Epidermal melanocyte (primary cell): ENCODE measurements around the gene COBL.
A peak's percentile ranks its signal among the peaks of the same experiment; 100 is the strongest.

Experiments
- DNase-seq: peaks from one replicate; pipeline ENCODE4 v3.0.0; 2011; ENCODE audit warnings: low spot score; ENCODE audit not compliant: insufficient read length

Gene COBL

DNA sequence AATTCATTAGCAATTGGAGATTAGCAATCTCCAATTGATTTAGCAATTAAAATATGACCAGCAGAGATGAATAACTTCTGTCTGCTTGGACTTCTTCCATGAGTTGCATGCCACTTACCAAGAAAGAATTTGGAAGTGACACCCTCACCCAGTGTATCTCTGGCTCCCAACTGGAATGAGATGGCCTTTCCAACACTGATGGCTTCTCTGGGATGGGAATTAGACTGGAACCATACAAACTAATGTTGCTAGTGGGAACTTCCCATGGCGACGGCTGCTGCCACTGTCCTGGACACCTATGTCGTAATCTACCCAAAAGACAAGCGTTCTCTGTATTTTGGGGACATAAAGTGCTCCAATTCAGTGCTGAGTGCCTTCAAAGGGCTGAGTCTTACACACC is 192.3 kb downstream of the COBL start:
- DNase-seq = no peak

DNA sequence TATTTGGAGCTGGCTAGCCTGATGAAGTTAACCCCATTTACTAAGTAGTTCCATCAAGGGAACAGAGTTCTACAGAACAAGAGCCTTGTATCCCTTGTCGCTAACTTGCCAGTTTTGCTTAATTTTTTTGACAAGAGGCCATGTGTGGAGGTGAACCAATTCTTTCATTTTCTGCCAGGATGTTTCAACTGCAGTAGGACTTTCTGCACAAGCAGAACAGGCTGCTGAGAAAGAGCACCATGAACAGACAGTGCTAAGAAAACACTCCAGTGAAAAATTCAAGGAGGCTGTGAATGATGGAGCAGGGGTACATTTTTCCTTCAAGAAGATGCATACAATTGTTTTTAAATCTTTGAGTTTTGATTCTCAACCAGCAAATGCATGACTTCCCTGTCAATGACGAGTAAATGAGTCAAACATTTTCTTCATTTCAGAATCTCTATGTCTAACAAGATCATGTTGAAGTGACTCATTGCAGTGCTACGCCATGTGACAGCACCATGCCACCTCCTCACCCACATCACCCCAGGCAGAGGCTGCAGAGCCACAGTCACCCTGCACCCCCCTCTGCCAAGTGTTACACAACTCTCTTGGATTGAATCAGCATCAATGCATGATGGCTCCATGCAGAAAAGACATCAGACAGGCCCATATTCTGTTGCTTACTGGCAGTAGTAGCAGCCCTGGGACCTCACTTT is 193.1 kb downstream of the COBL start:
- peak; percentile 64 for DNase-seq

DNA sequence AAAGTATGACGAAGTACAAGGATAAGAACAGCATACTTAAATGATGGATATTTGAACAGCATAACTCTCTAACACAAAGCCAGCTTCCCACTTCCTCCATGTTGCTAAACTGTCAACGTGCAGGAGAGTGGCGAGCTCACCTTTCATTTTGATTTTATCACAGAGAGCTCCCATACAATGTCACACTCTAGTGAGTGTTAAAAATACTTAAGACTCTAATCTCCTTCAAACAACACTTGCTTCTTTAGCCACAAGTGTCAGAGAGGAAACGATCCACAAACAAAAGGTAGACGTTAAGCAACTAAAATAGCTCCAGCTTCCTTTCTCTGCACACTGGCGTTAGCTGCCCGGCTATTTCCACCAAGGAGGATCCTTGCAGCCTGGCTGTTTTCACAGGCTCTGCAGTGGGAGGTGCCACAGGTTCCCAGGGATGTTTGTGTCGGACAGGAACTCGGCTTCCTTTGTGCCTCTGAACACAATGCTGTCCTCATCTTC is 194.6 kb downstream of the COBL start:
- DNase-seq = no peak

DNA sequence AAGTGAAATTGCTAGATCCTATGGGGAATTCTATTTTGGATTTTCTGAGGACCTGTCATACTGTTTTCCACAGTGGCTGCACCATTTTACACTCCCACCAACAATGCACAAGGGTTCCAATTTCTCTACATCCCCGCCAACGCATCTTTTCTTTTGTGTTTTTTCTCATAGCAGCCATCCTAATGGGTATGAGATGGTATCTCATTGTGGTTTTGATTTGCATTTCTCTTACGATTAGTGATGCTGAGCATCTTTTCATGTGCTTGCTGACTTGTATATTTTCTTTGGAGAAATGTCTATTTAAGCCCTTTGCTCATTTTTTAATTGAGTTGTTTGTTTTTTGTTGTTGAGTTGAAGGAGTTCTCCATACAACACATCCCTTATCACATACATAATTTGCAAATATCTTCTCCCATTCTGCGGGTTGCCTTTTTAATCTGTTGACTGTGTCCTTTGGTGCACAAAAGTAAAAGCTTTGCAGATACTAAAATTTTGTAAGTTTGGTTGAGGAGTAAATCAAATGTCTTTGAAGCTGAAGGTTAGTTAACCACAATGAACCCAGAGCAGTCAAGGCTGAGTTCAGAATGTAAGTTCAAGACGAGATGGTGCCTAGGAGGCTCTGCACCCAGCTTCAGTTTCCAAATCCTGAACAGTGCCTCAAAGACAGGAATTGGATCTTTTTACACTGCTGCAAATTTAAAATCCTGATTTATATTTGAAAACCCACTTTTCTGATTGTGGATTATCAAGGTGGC is 195.4 kb downstream of the COBL start:
- no peak for DNase-seq

DNA sequence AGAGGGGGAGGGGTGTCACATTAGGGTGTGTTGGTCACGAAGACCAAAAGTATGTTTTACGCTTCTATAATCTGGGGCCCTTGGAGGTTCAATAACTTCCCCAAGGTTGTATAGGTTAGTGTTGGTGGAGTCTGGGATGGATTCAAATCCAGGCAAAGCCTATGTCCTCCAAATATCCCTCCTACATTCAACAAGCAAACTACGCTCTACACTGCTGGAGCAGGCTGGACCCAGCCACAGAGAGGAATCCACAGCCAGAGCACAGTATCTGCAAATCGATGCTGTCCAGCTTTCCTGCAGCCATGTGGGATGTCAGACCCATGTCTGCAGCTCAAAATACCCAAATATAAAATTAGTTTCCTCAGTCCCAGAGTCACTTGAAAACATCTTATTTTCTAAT is 198.0 kb downstream of the COBL start:
- no peak for DNase-seq

DNA sequence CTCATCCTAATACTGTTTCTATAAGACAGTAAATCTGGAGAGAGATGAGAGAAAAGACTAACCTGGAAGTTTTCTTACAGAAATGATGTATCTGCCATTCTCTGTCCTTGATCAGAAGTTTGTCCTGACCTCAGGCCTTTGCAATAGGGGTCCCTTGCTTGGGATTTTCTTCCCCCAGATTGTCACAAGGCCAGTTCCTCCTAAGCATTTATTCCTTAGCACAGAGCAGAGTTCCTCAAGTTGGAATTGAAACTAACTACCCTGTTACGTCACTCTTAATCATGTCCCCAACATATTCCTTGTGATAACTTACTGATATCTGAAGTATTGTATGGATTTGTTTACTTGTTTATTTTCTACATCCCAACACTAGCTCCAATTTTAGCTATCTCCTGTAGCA is 202.1 kb downstream of the COBL start:
- no peak for DNase-seq

DNA sequence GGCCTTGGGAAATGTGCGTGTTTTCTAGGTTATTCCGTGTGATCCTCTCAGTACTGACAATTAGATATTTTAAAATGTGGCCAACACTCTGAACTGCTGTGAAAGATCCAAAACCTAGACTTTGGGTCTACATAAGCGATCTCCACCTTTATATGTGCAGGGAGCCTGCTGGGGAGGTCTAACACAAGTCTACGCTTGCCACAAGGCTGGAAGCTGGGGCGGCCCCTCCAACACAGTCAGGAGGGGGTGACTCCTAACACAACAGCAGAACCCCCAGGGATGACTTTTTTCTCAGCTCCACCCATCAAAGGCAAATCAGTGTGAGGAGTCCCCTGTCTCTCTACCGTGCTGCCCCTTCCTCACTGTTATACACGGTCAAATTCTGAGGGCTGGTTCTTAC is 202.6 kb downstream of the COBL start:
- DNase-seq = no peak

DNA sequence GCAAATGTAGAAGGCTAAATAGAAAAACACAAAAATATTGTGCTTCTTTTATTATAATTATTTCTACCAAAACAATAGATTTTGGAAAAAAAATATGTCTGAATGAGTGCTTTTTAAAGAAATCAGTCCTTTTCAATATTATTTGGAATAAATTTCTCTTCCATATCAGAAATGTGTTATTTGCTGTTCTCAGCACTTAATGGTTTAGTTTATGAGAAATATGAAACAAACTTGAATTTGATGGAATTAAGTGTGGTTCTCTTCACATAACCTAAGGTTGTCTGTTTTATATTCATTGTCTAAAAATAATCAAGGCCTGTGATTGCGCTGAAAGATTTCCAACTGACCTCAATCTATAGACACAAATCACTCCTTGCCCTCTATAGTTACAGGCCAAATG is 203.0 kb downstream of the COBL start:
- DNase-seq = no peak

DNA sequence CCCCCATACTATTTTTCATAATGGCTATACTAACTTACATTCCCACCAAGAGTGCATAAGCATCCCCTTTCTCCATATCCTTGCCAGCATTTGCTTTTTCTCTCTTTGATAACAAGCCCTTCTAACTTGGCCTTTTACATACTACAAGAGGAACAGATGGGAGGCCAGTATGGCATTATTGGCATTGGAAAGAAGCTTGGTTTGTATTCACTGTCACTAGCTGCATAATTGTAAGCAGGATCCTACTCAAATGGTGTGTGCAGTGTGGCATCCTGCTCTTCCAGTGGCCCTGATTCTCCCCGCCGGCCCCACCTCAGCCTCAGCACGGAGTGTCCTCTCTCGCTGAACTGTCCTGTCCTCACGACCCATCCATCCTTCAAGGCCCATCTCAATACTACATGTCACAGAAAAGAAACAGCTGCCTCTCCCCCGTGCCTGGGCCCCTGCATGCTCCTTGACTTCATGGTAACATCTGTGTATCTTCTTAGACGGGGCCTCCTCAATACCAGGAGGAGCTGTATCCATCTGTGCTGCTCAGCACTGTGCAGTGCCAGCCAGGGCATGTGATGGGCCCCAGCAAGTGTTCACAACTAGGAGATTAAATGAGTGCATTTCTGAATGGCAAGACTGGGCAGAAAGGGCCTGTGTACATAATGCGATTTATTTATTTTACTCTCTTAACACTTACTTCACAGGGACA is 205.2 kb downstream of the COBL start:
- DNase-seq = no peak

DNA sequence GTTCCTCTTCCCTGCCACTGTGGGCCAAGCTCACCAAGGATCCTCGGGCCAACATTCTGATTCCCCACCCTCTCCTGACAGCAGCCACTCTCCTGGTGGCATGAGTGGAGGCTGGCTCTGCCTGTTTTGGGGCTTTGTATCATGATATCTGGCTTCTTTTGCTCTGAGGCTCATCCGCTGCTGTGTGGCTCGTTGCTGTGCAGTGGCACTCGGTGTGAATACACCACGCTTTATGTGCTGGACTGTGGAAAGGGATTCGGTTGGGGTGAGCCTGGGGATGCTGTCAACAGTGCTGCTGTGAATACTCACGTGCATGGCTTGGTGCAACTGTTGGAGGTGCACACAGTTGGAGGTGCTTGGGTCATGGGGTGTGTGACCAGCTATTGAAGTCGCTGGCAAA is 208.5 kb downstream of the COBL start:
- no peak for DNase-seq

DNA sequence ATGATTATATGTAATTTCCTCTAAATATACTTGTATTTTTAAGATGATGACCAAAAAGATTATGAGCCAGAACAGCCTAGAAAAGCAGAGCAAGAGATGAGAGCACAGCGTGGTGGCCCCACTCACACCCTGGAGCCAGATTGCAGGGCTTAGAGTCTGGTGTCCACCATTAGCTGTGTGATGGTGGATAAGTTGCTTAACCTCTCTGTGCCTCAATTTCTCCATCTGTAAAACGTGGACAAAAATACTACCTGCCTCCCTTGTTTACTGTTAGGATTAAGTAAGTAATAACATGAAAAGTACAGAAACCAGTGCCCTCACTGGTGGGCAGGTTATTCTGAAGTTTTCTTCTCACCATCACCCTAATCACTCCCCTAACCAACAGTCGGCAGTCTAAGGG is 212.3 kb downstream of the COBL start:
- DNase-seq = no peak

DNA sequence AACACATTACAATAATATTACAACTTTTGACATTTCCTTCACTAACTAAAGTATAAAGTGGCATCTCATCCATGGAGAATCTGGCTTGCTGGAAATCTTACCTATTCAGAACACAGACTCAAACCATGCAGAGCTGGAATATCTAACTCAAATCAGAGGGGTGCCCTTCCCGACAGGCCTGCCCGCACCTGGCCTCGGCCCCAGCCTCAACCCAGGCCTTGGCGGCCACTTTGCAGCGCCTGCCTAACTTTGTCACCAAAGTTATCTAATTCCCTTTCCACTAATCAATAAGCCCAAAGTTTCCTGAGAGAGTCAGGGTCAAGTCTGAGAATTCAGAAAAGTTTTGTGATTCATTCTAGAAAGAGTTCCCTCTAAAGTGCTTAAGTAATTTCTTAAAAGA is 212.9 kb downstream of the COBL start:
- no peak for DNase-seq

DNA sequence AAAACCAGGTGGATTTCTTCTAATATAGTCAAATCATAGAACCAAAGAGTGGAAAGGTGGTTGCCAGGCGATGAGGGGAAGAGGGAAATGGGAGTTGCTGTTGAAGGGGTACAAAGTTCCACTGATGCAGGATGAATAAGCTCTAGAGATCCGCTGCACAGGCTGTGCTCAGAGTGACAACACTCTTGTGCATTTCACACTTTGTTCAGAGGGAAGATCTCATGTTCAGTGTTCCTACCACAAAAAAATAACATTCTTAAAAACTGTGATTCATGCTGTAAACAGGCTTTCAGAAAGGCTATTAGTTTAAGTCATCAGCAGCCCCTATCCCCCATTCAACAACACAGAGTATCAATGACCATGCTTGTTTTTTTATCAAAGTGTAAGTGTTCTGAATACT is 213.8 kb downstream of the COBL start:
- no peak for DNase-seq

DNA sequence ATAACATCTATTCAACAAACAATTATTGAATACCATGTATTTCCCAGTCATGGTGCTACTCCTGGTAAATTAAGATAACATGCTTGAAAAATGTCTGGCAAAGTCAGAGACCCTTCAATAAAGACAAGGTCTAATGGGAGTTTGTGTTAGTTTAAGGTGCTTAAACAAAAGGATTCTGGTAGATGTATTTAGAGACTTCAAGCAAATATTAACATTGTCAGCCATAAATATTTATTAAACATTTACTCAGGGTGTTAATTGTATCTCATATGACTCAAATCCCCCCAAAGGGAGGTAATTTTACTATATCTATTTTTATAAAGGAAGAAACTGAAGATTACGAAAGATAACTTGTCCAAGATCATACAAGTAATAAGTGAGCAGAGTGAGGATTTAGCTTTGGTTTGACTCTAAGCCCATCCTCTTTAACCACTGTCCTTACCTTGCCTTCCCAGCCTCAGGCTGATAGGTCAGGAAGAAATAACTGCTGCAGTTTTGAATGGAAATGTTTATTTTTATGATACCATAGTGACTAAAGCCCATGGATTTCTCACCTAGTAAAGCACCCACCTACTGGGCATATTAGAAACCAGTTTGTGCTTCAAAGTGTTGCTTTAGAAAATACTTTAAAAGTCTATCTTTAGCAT is 215.4 kb downstream of the COBL start:
- no peak for DNase-seq

DNA sequence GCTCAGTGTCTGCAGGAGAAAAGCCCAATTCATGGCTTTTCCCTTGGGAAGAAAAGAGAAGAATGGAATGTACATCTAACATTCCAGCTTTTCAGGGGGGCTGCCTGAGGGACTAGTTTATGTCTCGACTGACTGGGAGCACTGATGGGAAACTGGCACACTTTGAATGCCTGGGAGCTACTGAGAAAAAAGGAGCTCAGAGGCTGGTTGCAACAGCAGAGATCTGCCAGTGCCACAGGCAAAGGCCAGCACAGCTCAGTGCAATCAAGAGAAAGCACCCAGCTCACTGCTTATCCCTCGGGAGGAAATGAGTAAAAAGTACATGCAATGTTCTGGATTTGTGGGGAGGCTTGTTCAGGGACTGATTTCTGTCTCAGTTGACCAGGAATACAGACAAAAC is 226.2 kb downstream of the COBL start:
- DNase-seq = no peak

DNA sequence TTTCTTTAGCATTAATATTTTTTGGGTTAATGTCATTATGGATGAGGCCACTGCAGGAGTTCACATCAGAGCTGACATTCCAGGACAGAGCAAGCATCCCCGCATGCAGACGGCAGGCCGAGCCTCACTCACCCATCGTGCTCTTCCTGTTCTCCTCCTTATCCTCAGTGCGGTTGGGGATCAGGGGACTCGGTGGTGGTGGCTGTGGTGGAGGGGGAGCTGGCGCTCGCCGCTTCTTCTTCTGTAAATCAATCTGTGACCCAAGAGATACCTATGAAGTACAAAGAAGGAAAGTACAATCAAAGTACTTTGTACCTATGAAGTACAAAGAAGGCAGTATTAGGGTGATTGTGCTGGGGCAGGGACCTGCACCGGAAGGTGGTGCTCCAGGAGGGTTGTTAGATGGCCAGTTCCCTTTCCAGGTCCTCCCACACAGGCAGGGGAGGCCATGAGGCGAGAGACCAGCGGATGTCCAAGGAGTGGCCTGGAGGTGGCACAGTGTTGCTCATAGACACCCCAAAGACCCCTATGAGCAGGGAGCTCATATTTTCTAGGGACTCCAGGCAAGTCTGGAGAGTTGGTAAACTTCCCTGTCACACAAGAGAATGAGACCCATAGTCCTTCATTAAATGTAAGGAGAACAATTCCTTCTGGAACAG is 231.4 kb downstream of the COBL start:
- no peak for DNase-seq

DNA sequence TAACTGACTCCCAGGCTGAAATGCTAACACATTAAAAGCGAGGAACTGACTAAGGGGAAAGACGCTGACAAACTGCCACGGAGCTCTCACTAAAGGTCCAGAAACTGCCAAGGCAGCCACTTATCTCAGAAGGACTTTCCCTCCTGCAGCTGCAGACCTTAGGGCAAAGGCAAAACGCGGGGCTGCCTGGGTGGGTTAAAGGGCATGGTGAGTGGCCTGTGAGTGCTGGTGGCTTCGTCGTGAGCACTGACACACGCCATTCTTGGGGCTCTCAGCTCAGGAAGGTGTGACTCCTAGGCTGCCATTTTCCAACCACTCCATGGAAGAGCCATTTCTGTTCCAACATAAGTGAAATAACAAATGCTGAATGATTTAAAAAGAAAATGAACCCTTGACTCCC is 232.5 kb downstream of the COBL start:
- DNase-seq = no peak

DNA sequence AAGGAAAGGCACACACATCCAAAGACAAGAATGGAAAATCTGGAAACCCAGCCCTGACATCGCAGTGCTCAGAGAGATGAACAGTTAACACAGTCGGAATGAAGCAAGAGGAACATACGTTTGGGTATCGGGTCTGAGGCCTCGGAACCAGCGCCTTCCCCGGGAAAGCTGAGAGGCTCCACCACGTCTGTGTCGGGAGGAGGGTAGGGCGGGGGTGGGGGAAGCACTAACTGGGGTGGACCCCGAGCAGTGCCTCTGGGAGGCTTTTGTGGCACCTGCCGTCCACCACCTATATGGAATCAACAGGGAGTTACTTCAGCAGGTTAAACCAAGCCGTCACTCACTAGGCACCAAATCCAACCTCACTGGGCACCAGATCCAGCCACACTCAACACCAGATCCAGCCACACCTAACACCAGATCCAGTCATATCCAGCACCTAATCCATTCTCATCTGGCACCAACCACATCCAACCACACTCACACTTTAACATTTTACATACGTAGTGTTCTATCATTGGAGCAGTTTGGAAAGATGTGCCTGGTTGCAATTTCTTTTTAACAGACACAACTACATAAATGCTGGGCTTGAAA is 233.6 kb downstream of the COBL start:
- DNase-seq = no peak

DNA sequence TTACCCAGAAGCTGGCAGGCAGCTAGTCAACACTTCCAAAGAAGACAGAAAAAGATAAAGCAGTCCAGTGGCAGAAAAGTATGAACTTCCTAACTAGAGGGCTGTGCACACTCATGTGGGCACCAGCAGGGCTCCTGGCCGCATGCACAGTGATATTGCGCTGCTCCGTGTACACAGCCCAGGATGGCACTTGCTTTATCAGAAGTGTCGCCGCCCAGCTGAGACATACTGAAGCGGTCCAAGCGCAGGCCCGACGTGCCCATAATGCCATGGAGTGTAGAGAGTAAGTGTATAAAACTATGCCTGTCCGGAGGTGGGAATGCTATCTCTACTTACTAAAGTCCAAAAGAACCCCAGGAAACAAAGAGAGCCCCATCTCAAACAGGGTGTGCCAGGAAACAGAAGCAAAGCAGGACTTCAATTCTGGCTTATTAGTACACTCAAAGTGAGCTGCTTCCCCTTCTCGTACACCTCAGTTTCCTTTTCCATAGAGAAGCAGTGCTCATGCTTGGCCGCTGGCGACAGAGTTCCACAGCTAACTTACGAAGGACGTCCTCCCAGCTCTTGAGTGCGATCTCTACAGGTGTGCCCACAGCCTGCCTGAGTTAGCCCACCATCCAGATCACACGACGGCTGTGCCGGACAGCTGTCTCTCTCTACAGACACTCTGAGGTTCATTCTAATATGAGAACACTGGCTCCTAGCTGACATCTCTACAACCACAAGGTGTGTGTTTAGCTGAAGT is 234.3 kb downstream of the COBL start:
- no peak for DNase-seq

DNA sequence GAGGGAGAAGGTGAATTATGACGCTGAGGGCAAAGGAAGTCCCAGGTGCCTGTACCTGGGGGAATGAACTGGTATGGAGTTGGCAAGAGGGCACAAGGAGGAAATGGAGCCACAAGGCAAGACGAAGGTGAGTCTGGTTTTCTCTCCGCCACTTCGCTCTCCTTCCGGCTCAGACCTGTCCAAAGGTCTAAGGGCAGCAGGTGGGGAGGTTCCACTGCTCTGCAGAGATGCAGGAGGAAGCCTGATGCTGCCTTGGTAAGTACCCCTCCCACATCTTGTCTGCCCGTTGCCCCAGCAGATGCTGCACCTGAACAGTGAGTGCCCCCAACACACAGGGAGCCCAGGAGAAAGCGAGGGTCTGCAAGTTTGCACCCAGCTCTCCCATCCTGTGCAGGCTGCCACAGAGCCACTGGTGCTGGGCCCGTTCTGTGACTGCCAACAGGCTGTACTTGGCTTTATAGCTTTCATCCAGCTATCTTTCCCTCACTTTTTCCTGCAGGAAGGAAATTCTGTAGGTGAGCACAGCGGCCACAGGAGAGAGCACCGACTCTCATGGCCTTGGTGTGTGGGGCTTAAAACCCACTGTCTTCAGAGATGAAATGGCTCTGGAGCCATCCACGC is 235.2 kb downstream of the COBL start:
- no peak for DNase-seq
